Stromal cell of bone marrow (primary cell): ENCODE data around the gene EDAR.
A peak's percentile ranks its signal among the peaks of the same experiment; 100 is the strongest.

Experiments
- DNase-seq: peaks from one replicate; pipeline ENCODE4 v3.0.0-alpha.2; 2012; ENCODE audit warnings: low read depth

EDAR gene

DNA sequence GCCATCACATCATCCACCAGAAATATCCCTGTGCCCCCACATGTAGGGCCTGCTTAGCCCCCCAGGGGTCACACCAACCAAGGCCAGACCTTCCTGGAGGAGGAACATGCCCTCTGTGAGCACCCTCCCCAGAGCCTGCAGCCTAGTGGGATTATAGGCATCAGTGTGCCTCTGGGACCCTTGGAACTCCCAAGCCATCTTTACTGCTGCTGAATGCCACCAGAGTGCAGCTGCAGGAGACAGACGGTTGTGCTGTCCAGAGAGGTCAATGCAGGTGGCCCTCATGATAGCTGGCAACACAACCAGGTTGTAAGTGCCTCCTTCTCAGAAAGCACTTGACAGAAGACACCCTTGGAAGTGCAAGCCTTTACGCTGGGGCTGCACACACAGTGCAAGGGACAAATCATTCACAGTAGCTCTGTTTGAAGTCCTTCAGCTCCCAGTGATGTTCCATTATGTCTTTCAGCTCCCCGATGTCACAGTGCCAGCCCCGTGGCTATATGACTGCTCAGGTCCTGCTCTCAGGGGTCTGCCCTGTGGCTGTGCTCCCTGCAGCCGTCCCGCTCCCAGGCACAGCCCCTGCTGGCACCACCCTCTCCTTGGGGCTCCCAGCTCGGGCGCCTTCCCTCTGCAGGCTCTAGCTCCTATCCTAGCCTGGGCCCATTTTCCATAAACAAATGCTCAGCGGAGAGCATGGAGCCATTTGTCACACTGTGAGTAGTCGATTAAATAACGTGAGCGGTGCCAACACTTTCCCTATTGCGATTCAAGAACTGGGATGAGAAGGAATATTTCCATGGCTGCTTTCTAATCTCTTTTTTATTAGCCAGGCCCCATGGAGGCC lies 65.1 kb downstream of the EDAR start:
- no peak for DNase-seq

DNA sequence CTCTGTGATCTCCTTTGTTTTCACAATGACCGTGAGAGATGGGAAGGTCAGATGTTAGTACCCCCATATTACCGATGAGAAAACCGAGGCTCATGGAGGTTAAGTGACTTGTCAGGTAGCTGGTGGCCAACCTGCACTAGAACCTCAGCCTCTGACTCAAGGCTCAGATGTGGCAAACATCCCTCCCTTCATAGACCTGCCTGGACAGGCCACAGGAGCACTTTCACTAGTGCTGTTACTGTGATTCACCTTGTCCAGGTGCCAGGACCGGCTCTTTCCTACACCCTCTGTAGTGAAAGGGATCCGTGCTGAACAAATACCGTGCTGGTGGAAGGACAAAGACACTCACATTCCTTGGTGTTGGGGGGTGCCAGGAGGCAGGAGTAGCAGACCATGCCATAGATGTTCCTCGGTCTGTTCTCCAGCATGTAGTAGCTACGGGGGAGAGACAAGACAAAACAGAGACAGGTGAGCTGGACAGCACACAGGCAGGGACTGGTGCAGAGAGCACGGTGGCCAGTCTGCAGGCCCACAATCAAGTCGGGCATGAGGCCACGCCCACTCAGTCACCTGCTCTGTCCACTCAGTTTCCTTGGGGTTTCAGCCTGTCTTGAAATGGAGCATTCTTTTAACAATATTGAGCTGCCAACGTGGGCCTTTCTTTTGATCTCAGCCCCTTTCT lies 65.9 kb downstream of the EDAR start:
- DNase-seq, result no peak

DNA sequence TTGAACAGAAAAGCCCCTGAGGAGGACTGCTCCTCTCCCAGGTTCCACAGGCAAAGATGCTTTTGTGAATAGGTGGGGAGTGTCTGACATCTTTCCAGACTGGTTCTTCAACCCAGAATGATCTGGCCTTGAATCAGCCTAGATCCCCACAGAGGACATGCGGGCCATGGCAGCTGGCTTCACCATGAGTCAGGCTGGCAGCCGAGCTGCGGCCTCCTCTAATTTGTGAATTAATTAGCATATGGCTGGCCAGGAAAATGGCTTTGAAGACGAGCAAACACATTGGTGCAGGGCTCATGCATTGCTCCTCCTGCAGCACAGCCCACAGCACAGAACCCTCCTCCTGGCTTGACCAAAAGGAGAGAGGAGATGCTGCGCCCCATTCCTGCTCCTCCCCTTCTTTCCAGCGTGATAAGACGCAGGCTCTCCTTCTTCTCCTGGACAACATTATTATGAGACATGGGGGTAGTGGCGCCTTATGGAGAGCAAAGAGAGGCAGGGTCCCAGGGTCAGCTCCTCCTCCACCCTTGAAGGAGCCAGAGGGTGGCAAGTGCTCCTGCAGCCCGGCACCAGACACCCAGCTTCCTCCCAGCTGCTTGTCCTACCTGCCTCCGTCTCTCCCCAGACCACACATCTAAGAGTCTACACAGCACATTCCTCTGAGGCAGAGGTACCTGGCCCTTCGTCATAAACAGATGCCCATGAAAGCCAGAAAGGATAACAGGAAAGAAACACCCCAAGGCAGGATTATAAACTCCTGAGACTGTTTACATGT lies 66.7 kb downstream of the EDAR start:
- DNase-seq, result peak; percentile 9

DNA sequence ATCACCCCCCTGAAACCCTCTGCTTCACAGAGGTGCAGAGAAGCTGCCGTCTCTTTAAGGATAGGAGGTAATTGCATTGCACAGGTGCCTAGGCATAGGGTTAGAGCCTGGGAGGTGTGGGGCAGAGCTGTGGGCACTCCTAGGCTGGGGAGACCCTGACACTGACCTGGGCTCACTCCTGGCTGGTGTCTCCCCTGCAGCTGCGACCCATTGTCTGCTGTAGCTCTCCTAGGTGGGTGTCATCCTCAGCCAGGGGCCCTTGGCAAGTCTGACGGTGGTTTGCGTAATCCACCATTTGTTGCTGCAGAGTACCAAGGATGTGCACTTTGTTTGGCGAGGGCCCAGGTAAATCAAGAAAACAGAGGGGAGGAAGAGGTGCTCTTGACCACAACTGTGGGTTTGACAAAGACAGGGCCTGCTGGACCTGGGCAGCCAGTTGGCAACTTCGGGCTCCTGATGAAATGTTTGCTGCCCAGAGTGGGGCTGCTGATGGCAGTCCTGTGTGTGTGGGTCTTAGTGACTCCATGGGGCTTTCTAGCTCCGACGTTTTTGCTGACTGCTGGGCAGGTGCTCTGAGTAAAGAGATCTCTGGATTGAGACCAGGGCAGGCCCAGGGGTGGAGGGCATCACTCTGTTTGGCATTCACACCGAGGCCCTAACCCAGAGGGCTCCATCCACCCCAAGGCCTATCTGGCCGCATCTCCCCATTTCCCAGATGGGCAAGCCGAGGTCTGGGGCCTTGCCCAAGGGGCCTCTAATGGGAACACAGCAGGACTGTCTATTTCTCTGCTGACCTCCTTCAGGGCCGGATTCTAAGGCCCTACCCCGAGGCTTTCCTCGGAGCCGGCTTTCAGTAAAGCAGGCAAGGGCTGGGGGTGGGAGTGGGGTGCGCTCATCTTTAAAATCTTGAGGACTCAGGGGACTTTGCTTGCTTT lies 67.7 kb downstream of the EDAR start:
- DNase-seq, result no peak

DNA sequence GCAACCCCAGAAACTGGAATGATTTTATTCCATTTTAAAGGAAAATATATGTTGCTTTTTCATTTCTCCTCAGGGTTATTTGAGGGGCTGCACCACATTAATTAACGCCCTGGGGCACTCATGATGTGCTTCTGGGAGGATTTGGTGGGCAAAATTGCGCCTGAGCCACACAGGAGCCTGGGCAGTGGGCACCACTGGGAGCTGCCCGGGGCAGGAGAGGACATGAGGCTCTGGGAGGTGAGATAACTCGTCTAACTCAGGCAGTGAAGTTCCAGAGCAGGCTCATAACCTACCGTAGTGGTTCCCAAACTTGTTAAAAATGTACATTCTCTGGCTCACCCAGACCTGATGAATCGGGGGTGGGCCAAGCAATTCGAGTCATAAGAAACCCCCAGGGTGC lies 68.3 kb downstream of the EDAR start:
- DNase-seq, result no peak

DNA sequence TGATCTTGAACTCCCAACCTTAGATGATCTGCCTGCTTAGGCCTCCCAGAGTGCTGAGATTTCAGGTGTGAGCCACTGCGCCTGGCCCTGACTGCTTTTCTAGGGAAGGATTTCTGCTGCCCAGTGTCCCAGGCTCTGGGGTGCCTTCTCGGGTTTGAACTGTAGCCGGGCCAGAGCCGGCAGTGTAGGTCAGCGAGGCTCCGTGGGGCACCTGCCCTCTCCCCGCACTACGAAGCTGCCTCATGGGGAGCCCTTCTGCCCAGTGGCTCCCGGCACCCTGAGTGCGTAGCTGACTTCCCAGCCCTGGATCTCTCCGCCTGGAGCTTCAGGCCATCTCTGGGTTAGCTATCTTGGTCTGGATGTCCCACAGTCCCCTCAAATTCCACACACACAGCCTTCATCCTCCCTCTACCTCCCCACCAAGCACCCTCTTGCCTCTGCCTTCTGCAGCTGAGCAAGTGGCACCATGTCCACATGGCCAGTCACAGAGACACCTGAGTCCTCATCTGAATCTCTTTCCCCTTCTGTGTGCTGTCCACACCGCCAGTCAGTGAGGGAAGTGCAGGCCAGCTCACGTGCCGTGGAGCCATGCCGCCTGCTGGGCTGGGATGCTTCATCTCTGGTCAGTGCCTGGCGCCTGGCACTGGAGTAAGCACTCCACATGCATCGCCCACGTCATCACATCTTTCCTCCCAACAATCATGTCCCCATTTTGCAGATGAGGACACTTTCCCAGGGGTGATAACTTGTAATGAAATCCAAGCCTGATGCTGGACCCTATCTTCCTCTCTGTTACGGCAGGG lies 69.2 kb downstream of the EDAR start:
- DNase-seq, result no peak

DNA sequence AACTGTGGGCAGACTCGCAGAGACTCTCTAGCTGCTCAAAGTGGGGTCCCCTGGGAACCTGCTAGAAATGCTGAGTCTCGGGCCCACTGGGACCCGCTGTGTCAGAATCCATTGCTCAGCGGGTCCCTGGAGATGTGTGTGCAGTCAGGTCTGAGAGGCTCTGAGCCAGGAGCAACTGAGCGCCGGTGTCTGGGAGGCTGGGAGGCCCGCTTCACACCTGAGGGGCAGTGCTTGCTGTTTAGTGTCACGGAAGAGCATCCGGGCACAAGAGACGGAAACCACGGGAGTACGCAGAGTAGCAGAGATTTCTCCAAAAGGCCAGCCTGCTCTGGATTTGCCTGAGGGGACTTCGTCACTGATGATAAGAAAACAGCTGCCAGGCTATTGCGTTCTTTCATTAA lies 70.1 kb downstream of the EDAR start:
- no peak for DNase-seq

DNA sequence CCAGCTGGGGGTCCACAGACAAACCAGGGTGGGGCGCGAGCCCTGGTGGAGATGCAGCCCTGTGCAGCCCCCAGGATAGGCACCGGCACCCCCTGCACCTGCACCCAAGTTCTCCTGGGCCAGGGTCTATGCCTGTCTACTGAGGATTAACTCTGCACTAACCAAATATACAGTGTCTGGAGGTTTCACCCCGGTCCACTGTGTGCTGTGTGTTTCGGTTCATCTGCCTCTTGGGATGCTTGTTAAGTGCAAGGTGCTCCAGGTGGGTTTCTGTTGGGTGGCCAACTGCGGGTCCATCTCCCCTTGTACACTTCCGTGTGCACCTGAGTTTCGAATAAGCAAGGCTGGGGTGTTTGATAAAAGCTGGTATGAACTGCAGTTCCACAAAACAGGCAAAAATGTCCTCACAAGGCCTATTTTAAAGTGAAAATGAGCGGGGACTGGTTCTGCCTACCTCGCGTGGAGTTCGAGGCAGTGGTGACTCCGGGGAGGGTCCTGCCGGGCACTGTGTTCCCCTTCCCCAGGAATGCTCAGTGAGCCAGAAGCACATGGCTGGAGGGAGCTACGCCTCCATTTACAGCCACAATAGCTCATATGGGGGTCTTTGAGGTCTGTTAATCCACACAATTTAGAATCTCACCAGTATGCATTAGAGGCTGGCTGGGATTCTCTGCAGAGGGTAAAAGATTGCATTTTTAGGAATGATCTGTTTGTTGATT lies 70.7 kb downstream of the EDAR start:
- no peak for DNase-seq

DNA sequence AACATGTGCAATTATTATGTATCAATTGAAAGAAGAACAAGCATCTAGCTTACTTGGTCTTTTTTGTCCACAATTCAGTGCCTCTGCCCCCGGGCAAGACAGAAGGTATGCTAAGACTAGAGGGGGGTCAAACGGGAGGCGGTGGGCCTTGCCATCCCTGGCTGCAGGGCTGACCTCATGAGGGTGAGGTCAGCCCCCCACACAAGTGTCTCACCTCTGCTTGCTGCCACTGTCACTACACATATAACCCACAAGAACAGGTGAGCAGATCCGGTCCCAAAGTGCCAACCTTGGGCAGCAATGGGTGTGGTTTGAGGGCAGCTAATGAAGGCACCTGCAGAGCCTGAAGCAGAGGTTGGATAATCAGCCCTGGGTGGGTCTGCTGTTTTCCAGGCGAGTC lies 71.5 kb downstream of the EDAR start:
- DNase-seq, result no peak

DNA sequence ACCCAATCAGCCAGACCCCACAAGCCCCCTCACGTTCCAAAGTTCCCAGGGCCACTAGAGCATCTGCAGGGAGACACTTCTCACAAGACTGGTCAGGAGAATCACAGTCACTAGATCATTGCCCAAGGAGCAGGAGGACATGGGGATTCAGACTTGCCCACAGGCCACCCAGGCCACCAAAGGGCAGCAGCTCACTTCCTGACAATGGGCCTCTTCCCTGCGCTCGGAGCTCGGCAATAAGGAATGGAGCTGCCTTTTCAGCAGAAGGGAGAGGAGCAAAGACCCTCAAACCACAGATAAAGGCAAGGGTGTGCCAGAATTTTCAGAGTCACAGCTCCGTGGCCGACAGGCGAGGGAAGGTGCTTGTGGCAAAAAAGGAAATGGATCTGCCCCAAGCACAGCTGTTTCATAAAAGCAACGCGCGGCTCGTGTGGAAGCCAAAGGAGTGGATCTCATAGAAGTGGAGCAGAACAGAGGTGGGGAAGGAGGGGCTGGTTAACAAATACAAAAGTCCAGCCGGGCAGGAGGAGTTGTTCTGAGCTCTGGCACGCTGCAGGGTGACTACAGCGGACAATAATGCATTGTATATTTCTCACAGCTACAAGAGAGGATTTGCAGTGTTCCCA lies 72.1 kb downstream of the EDAR start:
- no peak for DNase-seq

DNA sequence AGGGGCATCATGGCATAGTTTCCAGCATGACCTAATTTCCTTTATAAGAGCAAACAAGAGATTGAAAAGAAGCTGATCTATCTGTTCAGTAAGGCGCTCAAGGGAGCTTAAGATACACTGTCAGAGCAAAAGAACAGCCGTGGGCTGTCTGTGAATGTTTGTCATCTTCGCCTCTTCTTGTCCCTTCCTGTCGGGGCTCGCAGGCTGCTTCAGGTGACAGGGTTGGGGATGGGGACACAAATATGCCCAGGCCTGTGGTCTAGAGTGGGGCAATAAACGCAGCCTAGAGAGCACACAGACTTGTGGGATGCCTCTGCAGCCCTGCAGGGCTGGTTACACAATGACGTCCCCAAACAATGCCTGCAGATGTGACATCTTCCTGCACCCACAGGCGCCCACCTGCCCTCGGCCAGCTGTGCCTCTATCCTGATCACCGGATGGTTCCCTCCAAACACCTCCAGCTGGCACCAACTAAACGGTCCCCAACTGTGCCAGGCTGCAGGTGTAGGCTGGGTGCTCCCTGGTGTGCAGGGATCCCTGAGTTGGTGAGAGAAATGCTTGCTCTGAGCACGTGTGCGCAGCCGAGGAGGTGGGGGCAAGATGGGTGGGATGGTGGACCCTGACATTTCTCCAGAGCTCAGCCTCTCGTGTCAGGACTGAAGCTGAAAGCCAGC lies 72.8 kb downstream of the EDAR start:
- no peak for DNase-seq

DNA sequence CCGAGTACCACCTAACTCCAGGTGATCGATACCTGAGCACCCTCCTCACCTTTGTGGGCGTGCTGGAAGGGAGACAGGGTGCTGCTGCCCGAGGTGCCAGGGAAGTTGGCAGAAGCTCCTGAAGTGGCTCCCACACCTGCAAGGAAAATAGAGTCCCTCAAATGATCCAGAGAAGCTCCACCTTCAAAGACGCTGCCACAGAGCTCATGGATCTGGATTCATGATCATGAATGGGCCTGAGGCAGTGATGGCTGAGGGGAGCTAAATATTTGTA lies 76.5 kb downstream of the EDAR start:
- DNase-seq, result no peak

DNA sequence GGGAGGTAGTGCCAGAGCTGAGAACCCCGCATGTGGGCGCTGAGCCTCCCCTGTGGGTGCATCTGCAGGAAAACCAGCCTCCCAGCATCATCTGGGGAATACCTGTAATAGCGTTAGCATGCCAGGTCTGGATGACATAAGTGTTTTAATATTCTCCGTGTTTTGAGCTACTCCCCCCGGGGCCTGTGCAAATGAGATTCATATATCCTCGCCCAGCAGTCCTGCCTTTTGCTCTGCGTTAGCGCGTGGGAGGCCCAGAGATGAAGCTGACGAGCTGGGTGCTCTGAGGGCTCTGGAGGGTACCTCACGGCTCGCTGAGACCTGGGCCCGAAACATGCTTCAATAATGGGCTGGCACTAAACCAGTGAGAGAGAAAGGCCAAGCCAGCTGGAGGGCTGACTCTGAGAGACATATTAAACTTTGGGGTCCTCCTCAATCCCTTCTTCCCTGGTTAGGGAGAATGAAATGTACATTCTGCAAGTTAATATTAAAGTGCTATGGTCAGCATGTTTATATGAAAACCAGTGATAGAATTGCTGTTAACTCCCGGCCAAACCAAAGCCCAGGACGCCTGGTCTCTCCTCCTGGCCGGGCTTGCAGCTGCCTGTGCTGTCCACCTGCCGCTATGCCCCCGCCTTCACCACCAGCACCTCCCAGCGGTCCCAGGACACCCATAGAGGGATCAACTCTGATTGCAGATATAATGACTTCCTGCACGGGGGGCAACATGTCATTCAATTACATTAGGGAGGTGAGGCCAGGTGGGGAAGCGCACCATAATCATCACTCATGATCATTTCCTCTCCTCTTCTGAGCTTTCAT lies 77.0 kb downstream of the EDAR start:
- DNase-seq, result no peak

DNA sequence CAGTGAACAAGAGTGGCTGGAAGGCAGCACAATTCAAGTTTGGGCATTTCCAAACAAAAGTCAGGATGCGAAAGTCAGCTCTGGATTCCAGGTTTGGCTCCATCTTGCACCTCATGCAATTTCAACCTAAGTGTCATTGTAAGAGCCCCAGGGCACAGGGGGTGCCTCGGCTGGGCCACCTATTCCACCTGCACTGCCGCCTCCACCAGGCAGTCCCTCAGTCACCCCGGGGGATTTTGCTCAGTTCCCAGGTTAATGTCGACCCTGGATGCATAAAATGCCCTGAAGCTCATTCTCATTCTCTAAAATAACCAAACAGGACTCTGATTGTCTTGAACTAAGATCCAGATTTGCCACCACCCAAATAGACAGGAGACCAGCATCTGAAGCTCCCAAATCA lies 77.6 kb downstream of the EDAR start:
- DNase-seq, result no peak

DNA sequence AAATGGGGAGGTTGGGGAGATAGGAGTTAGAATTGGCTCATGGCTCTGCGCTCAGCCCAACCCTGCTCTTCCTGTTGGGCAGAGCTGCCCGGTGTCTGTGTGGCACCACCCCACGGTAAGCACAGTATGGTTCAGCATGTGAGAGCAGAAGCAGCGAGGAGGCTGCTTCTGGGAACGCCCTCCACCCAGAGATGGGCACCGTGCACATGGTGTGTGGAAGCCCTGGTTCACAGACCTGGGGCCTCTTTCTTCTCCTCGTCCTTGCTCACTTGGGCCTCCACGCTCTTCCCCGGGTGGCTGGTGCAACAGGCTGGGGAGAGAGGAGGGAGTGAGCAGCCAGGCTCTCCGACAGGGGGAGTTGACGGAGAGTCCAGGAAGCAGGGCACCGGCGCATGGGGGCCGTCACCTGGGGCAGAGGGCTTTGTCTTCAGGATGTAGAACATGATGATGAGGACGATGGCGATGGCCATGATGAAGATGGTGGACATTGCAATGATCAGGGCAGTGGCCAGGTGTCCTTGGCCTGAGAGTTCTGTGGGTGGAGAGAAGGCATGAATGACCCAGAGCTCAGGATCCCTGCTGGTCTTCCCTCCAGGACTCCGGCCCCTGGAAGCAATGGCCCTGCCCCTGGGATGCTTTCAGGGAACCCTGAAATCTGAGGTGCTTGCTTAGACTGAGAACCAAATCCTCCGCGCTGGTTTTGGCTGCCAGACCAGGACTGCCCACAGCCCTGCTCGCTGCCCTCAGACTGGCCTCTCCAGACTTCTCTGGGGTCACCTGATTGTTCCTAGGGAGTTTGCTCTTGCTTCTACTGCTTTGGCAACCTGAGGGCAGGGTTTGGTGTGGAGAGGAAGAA lies 78.3 kb downstream of the EDAR start:
- DNase-seq, result no peak

DNA sequence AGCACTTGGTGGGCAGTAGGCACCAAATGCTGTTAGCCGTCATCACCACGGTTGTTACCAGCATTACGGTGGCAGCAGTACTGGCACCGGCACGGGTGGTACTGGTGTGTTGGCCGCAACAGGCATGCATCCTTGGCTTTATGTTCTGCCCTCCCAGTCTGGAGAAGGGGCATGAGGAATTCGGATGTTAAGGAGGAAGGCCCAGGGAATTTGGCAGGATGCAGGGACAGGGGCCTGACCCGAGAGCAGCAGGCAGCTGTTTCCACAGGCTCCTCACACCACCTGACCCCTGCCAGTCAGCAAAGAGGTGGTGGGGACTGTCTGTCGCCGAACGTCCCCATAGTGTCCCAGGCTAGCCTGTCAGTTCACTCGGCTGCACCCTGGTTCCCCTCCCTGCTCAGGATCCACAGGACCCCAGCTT lies 79.0 kb downstream of the EDAR start:
- DNase-seq, result no peak

DNA sequence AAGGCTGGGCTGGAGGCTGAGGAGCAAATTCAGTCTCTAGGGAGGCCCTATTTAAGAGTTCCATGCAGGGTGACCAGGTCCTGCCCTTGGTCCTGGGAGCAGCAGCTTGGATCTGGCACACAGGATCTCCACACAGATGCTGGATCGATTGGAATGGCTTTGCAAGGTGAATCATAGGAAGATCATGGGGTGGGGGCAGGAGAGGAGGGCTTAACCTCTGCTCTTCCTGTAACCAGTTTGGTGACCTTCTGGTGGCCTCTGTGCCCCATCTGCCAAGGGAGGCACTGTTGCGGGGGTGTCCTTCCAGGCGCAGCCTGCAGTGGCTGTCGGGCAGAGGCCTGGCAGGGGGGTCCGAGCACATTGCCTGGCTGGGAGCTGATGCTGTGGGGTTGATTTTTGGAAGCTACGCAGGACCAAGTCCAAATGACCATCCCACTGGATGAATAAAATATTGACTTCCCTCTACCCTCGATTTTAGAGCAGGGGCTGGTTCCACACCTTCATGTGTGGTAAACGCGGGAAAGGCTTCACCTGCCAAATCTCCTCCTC lies 79.7 kb downstream of the EDAR start:
- no peak for DNase-seq
